Ishikawa (cell line): ENCODE measurements around the gene JPH2.

ENCODE experiments used
- CEBPB ChIP-seq: IDR thresholded peaks from 2 replicates; pipeline ENCODE4 v1.6.1; 2012
- CREB1 ChIP-seq: IDR thresholded peaks from 2 replicates; pipeline ENCODE4 v1.6.1; 2012; ENCODE audit warnings: low read depth
- EGR1 ChIP-seq: IDR thresholded peaks from 2 replicates; pipeline ENCODE4 v1.6.1; 2012
- EP300 ChIP-seq: IDR thresholded peaks from 2 replicates; pipeline ENCODE4 v1.6.1; 2012; ENCODE audit warnings: borderline replicate concordance
- FOXM1 ChIP-seq: IDR thresholded peaks from 2 replicates; pipeline ENCODE4 v1.6.1; 2012; ENCODE audit warnings: low read depth, borderline replicate concordance
- MAX ChIP-seq: IDR thresholded peaks from 2 replicates; pipeline ENCODE4 v1.6.1; 2012
- NFIC ChIP-seq: IDR thresholded peaks from 2 replicates; pipeline ENCODE4 v1.6.1; 2012
- RAD21 ChIP-seq: IDR thresholded peaks from 2 replicates; pipeline ENCODE4 v1.6.1; 2012; ENCODE audit warnings: low read depth
- TAF1 ChIP-seq: IDR thresholded peaks from 2 replicates; pipeline ENCODE4 v1.6.1; 2012; ENCODE audit warnings: low read depth, mild to moderate bottlenecking
- TCF12 ChIP-seq: IDR thresholded peaks from 2 replicates; pipeline ENCODE4 v1.6.1; 2012; ENCODE audit warnings: low read depth
- USF1 ChIP-seq: IDR thresholded peaks from 2 replicates; pipeline ENCODE4 v1.6.1; 2012
- YY1 ChIP-seq: IDR thresholded peaks from 2 replicates; pipeline ENCODE4 v1.6.1; 2012; ENCODE audit warnings: low read depth
- TF ChIP-seq, protein P1 (sequence below): IDR thresholded peaks from 2 replicates; pipeline ENCODE4 v1.6.1; 2012; ENCODE audit warnings: low read depth, mild to moderate bottlenecking

- TF ChIP-seq EP300 (no peak), CREB1 (no peak), FOXM1 (no peak), TAF1 (no peak), USF1 (no peak), RAD21 (no peak), TCF12 (no peak), NFIC (no peak), YY1 (no peak), EGR1 (no peak), CEBPB (no peak), MAX (no peak)
- TF ChIP-seq, protein P1, sequence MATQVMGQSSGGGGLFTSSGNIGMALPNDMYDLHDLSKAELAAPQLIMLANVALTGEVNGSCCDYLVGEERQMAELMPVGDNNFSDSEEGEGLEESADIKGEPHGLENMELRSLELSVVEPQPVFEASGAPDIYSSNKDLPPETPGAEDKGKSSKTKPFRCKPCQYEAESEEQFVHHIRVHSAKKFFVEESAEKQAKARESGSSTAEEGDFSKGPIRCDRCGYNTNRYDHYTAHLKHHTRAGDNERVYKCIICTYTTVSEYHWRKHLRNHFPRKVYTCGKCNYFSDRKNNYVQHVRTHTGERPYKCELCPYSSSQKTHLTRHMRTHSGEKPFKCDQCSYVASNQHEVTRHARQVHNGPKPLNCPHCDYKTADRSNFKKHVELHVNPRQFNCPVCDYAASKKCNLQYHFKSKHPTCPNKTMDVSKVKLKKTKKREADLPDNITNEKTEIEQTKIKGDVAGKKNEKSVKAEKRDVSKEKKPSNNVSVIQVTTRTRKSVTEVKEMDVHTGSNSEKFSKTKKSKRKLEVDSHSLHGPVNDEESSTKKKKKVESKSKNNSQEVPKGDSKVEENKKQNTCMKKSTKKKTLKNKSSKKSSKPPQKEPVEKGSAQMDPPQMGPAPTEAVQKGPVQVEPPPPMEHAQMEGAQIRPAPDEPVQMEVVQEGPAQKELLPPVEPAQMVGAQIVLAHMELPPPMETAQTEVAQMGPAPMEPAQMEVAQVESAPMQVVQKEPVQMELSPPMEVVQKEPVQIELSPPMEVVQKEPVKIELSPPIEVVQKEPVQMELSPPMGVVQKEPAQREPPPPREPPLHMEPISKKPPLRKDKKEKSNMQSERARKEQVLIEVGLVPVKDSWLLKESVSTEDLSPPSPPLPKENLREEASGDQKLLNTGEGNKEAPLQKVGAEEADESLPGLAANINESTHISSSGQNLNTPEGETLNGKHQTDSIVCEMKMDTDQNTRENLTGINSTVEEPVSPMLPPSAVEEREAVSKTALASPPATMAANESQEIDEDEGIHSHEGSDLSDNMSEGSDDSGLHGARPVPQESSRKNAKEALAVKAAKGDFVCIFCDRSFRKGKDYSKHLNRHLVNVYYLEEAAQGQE = no peak
Observed at GRCh38 chr20:44080064-44080463, 106.9 kb downstream of the JPH2 start.
